Astrocyte (in vitro differentiated cells and primary cell): ENCODE measurements around the gene SLC25A25. TPM values are rescaled to one million over a fixed set of nuclear protein-coding genes. Genes with fewer than 3 reads are reported as not detected.
A peak's percentile ranks its signal among the peaks of the same experiment; 100 is the strongest.

Source experiments
- DNase-seq: peaks from one replicate; pipeline ENCODE4 v3.0.0-alpha.2; 2010; ENCODE audit warnings: low read depth
- FAIRE-seq: peaks from 2 replicates; lab custom pipeline; 2011; peaks lifted over from hg19 to GRCh38; lab: Jason Lieb, UNC
- H2AFZ ChIP-seq: 2 replicates; pipeline ENCODE4 v1.6.0; 2012; ENCODE audit warnings: low read depth, low read length, inconsistent platforms
- H3K27ac ChIP-seq: 2 replicates; pipeline ENCODE4 v1.5.1; 2011; ENCODE audit warnings: low read depth, low read length, inconsistent platforms
- H3K27me3 ChIP-seq: 2 replicates; pipeline ENCODE4 v1.6.0; 2011; ENCODE audit warnings: low read length, inconsistent platforms; ENCODE audit not compliant: insufficient read depth
- H3K36me3 ChIP-seq: 2 replicates; pipeline ENCODE4 v1.5.1; 2011; ENCODE audit warnings: low read length, inconsistent platforms; ENCODE audit not compliant: insufficient read depth
- H3K4me1 ChIP-seq: 2 replicates; pipeline ENCODE4 v1.5.1; 2011; ENCODE audit warnings: low read length, inconsistent platforms; ENCODE audit not compliant: insufficient read depth
- H3K4me2 ChIP-seq: 2 replicates; pipeline ENCODE4 v1.6.0; 2012; ENCODE audit warnings: low read length, inconsistent platforms
- H3K4me3 ChIP-seq: 2 replicates; pipeline ENCODE4 v1.5.1; 2011; ENCODE audit warnings: low read depth, mild to moderate bottlenecking, low read length, inconsistent platforms; ENCODE audit not compliant: insufficient read depth
- H3K79me2 ChIP-seq: 2 replicates; pipeline ENCODE4 v1.6.0; 2012; ENCODE audit warnings: mild to moderate bottlenecking, low read length, inconsistent platforms; ENCODE audit not compliant: insufficient read depth
- H3K9ac ChIP-seq: 2 replicates; pipeline ENCODE4 v1.6.0; 2012; ENCODE audit warnings: mild to moderate bottlenecking, low read length, inconsistent platforms
- H3K9me3 ChIP-seq: 2 replicates; pipeline ENCODE4 v1.5.1; 2012; ENCODE audit warnings: low read depth, mild to moderate bottlenecking, low read length, inconsistent platforms; ENCODE audit not compliant: insufficient read depth
- H4K20me1 ChIP-seq: 2 replicates; pipeline ENCODE4 v1.6.0; 2012; ENCODE audit warnings: low read length, inconsistent platforms; ENCODE audit not compliant: insufficient read depth
- H3K27ac Mint-ChIP-seq: one replicate; pipeline ENCODE4 v1.8.0; 2021; ENCODE audit warnings: mild to moderate bottlenecking, mixed read lengths; ENCODE audit not compliant: unreplicated experiment
- H3K27me3 Mint-ChIP-seq: one replicate; pipeline ENCODE4 v1.8.0; 2021; ENCODE audit warnings: low read depth, mixed read lengths; ENCODE audit not compliant: unreplicated experiment
- H3K36me3 Mint-ChIP-seq: one replicate; pipeline ENCODE4 v1.8.0; 2021; ENCODE audit warnings: low read depth, mixed read lengths; ENCODE audit not compliant: unreplicated experiment
- H3K4me1 Mint-ChIP-seq: one replicate; pipeline ENCODE4 v1.8.0; 2021; ENCODE audit warnings: low read depth, mixed read lengths; ENCODE audit not compliant: unreplicated experiment
- H3K4me3 Mint-ChIP-seq: one replicate; pipeline ENCODE4 v1.8.0; 2021; ENCODE audit warnings: mild to moderate bottlenecking, moderate library complexity, mixed read lengths; ENCODE audit not compliant: unreplicated experiment
- H3K9me3 Mint-ChIP-seq: one replicate; pipeline ENCODE4 v1.8.0; 2021; ENCODE audit warnings: mild to moderate bottlenecking, mixed read lengths; ENCODE audit not compliant: unreplicated experiment
- CTCF ChIP-seq: IDR thresholded peaks from 2 replicates; pipeline ENCODE4 v1.5.1; 2011; ENCODE audit warnings: low read depth, mild to moderate bottlenecking, inconsistent platforms, low read length, moderate library complexity; ENCODE audit not compliant: insufficient read depth
- EZH2 ChIP-seq: IDR thresholded peaks from 2 replicates; pipeline ENCODE4 v1.6.1; 2012; ENCODE audit warnings: mild to moderate bottlenecking, low read length, inconsistent platforms; ENCODE audit not compliant: insufficient read depth
- total RNA-seq: library from RNA; stranded (reverse); gene quantifications from 2 replicates; pipeline ENCODE4 v1.2.1, GENCODE V29; 2021

SLC25A25 gene
- total RNA-seq, 1 donor from 2014 or later, result 14.4 TPM

- Mint-ChIP-seq H3K4me1 (peaks cover 4% of the 10 kb centered on the region), H3K27me3 (peaks cover 6% of the 10 kb centered on the region), H3K9me3 (no peaks in the 10 kb centered on the region), H3K27ac (peak overlapping the region; percentile 24), H3K4me3 (no peak overlapping the region), H3K36me3 (peaks cover 1% of the 10 kb centered on the region)
- DNase-seq (no peak), FAIRE-seq (no peak)
- Histone ChIP-seq H3K9ac (no peak overlapping the region), H3K4me2 (no peak overlapping the region), H3K9me3 (no peaks in the 10 kb centered on the region), H3K36me3 (no peaks in the 10 kb centered on the region), H3K27ac (no peak overlapping the region), H3K79me2 (no peaks in the 10 kb centered on the region), H4K20me1 (no peaks in the 10 kb centered on the region), H3K4me3 (no peak overlapping the region), H3K27me3 (no peaks in the 10 kb centered on the region), H3K4me1 (no peaks in the 10 kb centered on the region), H2AFZ (no peak overlapping the region)
- TF ChIP-seq EZH2, result no peak
- no peak for TF ChIP-seq CTCF
These were observed 13.9 kb upstream of the SLC25A25 start for GRCh38 chr9:128054087-128054486.

- H3K4me3 Mint-ChIP-seq, result no peak overlapping the region
- H3K79me2 ChIP-seq, result no peaks in the 10 kb centered on the region
- H3K27ac Mint-ChIP-seq, result no peak overlapping the region
- no peak overlapping the region for H3K4me3 ChIP-seq
- peaks cover 1% of the 10 kb centered on the region for H3K36me3 Mint-ChIP-seq
- H2AFZ ChIP-seq, result no peak overlapping the region
- no peak overlapping the region for H3K9ac ChIP-seq
- no peak overlapping the region for H3K4me2 ChIP-seq
- H3K9me3 ChIP-seq, result no peaks in the 10 kb centered on the region
- no peaks in the 10 kb centered on the region for H3K36me3 ChIP-seq
- H4K20me1 ChIP-seq, result no peaks in the 10 kb centered on the region
- no peaks in the 10 kb centered on the region for H3K27me3 ChIP-seq
- no peak for FAIRE-seq
- no peaks in the 10 kb centered on the region for H3K9me3 Mint-ChIP-seq
- H3K27ac ChIP-seq, result no peak overlapping the region
- peaks cover 6% of the 10 kb centered on the region for H3K27me3 Mint-ChIP-seq
- H3K4me1 ChIP-seq, result no peaks in the 10 kb centered on the region
- no peak for DNase-seq
- H3K4me1 Mint-ChIP-seq, result peaks cover 4% of the 10 kb centered on the region
- no peak for TF ChIP-seq EZH2
- TF ChIP-seq CTCF, result no peak
These were observed 12.5 kb upstream of the SLC25A25 start for GRCh38 chr9:128055344-128056040.

- Histone ChIP-seq H3K4me1 (no peaks in the 10 kb centered on the region), H3K4me2 (no peak overlapping the region), H3K4me3 (no peak overlapping the region), H4K20me1 (no peaks in the 10 kb centered on the region), H3K79me2 (no peaks in the 10 kb centered on the region), H3K36me3 (no peaks in the 10 kb centered on the region), H3K27ac (no peak overlapping the region), H3K9me3 (no peaks in the 10 kb centered on the region), H3K27me3 (no peaks in the 10 kb centered on the region), H3K9ac (no peak overlapping the region), H2AFZ (no peak overlapping the region)
- H3K4me1 Mint-ChIP-seq, result no peaks in the 10 kb centered on the region
- no peak for TF ChIP-seq EZH2
- no peak for TF ChIP-seq CTCF
- peaks cover 1% of the 10 kb centered on the region for H3K36me3 Mint-ChIP-seq
- no peak for DNase-seq
- FAIRE-seq, result no peak
- H3K4me3 Mint-ChIP-seq, result no peak overlapping the region
- H3K27me3 Mint-ChIP-seq, result peaks cover 6% of the 10 kb centered on the region
- no peak overlapping the region for H3K27ac Mint-ChIP-seq
- no peaks in the 10 kb centered on the region for H3K9me3 Mint-ChIP-seq
These were observed 11.9 kb upstream of the SLC25A25 start for GRCh38 chr9:128056086-128056485.
